HepG2 (cell line): ENCODE results near the gene TCEA3. TPM values are rescaled to one million over a fixed set of nuclear protein-coding genes. Genes with fewer than 3 reads are reported as not detected.

ENCODE experiments used
- ATAC-seq: fragments of 200-7000 bp; cut with Tn5 transposase; 3 replicates; pipeline ENCODE4 v1.9.1; 2020; ENCODE audit warnings: mild to moderate bottlenecking, moderate library complexity
- BruUV-seq: library from RNA; stranded (reverse); fragments of 400-500 nt; replicated peaks from 2 replicates; lab custom pipeline; 2021; lab: Mats Ljungman, UMichigan
- CTCF ChIA-PET: fragments of 300-600 bp; formaldehyde crosslinking; extraction: SDS; loops from one replicate; lab custom pipeline; 2021; ENCODE audit warnings: low total read pairs, inconsistent platforms, low intra/inter-chr PET ratio; lab: Yijun Ruan, JAX
- POLR2A ChIA-PET: fragments of 350-600 bp; sonication (Branson Sonifier 250); formaldehyde crosslinking; loops from one replicate; lab custom pipeline; 2020; ENCODE audit warnings: antibody characterized with exemption, inconsistent platforms; lab: Yijun Ruan, JAX
- DNase-seq: peaks from one replicate; pipeline ENCODE4 v3.0.0-alpha.2; 2015; ENCODE audit warnings: low spot score
- FAIRE-seq: peaks from 3 replicates; lab custom pipeline; 2011; peaks lifted over from hg19 to GRCh38; lab: Jason Lieb, UNC
- H2AFZ ChIP-seq: one replicate; pipeline ENCODE4 v1.6.1; 2011; ENCODE audit warnings: low read length, inconsistent platforms
- H3K27ac ChIP-seq: fragments of 300-600 bp; 3 replicates; pipeline ENCODE4 v1.8.0; 2011; ENCODE audit warnings: mixed run types, mild to moderate bottlenecking, mixed read lengths, low read length, inconsistent platforms; ENCODE audit not compliant: insufficient read depth; ENCODE audit errors: extremely low read length
- H3K27me3 ChIP-seq, 2 experiments: fragments of 200-600 bp in 1 of 2; 2 replicates in 1 of 2; 3 replicates in 1 of 2; pipeline versions ENCODE4 v1.6.0 to v1.8.0; 2011; ENCODE audit warnings: low read length in 2 of 2, mild to moderate bottlenecking in 2 of 2, moderate library complexity in 2 of 2, inconsistent platforms in 1 of 2; ENCODE audit not compliant: insufficient read depth in 2 of 2, control insufficient read depth in 1 of 2
- H3K36me3 ChIP-seq, 2 experiments: fragments of 200-600 bp in 1 of 2; replicated peaks in 1 of 2; 2 replicates in 1 of 2; 3 replicates in 1 of 2; pipeline versions ENCODE4 v1.5.1 to v1.8.0; 2011; ENCODE audit warnings: low read length in 2 of 2, inconsistent platforms in 1 of 2; ENCODE audit not compliant: insufficient read depth in 2 of 2, control insufficient read depth in 1 of 2
- H3K4me1 ChIP-seq: 2 replicates; pipeline ENCODE4 v1.5.1; 2012; ENCODE audit warnings: low read length, inconsistent platforms; ENCODE audit not compliant: insufficient read depth
- H3K4me2 ChIP-seq: 2 replicates; pipeline ENCODE4 v1.6.0; 2011; ENCODE audit warnings: low read depth, low read length, inconsistent platforms
- H3K4me3 ChIP-seq, 3 experiments: fragments of 200-600 bp in 1 of 3; sonication (generic), shearing (Covaris generic) in 1 of 3; replicated peaks in 1 of 3; 2 replicates each; pipeline ENCODE4 v1.5.1; 2011 to 2016; ENCODE audit warnings: low read length in 3 of 3, inconsistent platforms in 2 of 3, low read depth in 2 of 3, mild to moderate bottlenecking in 2 of 3, control low read depth in 1 of 3, mixed read lengths in 1 of 3; ENCODE audit not compliant: insufficient read depth in 1 of 3
- H3K79me2 ChIP-seq: one replicate; pipeline ENCODE4 v1.6.1; 2011; ENCODE audit warnings: low read length, inconsistent platforms; ENCODE audit not compliant: insufficient read depth
- H3K9ac ChIP-seq: 2 replicates; pipeline ENCODE4 v1.6.0; 2011; ENCODE audit warnings: mild to moderate bottlenecking, low read depth, low read length, inconsistent platforms; ENCODE audit not compliant: insufficient read depth
- H3K9me3 ChIP-seq: 2 replicates; pipeline ENCODE4 v1.5.1; 2012; ENCODE audit warnings: mild to moderate bottlenecking, low read length
- H4K20me1 ChIP-seq: 2 replicates; pipeline ENCODE4 v1.6.0; 2011; ENCODE audit warnings: inconsistent platforms, mild to moderate bottlenecking, low read length, moderate library complexity; ENCODE audit not compliant: insufficient read depth
- ARID2 ChIP-seq: sonication (generic); formaldehyde crosslinking; IDR thresholded peaks from 2 replicates; pipeline ENCODE4 v1.8.1; 2022; ENCODE audit warnings: mild to moderate bottlenecking, missing genetic modification reagents, borderline replicate concordance
- KLF13 ChIP-seq: sonication (generic); formaldehyde crosslinking; IDR thresholded peaks from 2 replicates; pipeline ENCODE4 v1.4.0; 2020; ENCODE audit warnings: mild to moderate bottlenecking, missing genetic modification reagents
- PTBP1 ChIP-seq: fragments of 200-400 bp; formaldehyde crosslinking; IDR thresholded peaks from 2 replicates; pipeline ENCODE4 v1.6.1; 2018; ENCODE audit warnings: low read length, low read depth; ENCODE audit not compliant: poor library complexity, severe bottlenecking
- SATB2 ChIP-seq: sonication (generic); formaldehyde crosslinking; IDR thresholded peaks from 2 replicates; pipeline ENCODE4 v1.5.0; 2020; ENCODE audit warnings: missing genetic modification reagents
- TSC22D2 ChIP-seq: sonication (generic); formaldehyde crosslinking; IDR thresholded peaks from 2 replicates; pipeline ENCODE4 v1.5.1; 2020; ENCODE audit warnings: missing genetic modification reagents, mild to moderate bottlenecking, borderline replicate concordance
- ZNF564 ChIP-seq: sonication (generic); formaldehyde crosslinking; IDR thresholded peaks from 2 replicates; pipeline ENCODE4 v1.8.1; 2023; ENCODE audit warnings: mild to moderate bottlenecking, missing genetic modification reagents
- WGBS: methylation state at CpG from one replicate; pipeline ENCODE4 v1.1.6; 2017; ENCODE audit warnings: low lambda C conversion rate; 5-methylcytosine and 5-hydroxymethylcytosine counted together
- in situ Hi-C: cut with HindIII; loops from 2 replicates; pipeline ENCODE4 v1.10.0; 2017; ENCODE audit warnings: low pct_unique_long_range_greater_than_20kb; ENCODE audit not compliant: extremely low pct_ligation_motif_present
- intact Hi-C: fragments of 100-400 bp; cut with micrococcal nuclease; formaldehyde crosslinking; loops from one replicate; pipeline ENCODE4 v1.10.0; 2022; ENCODE audit not compliant: unreplicated experiment
- polyA plus RNA-seq, 8 experiments: library from polyadenylated mRNA; depleted of rRNA in 3 of 8; stranded (reverse) in 7 of 8; unstranded in 1 of 8; fragments of >200 nt; fragmentation: Illumina TruSeq in 4 of 8; extraction: Trizol in 4 of 8; gene quantifications; 2 replicates each; pipeline versions ENCODE4 v1.2.1 to v1.2.3, GENCODE V29; 2011 to 2016; ENCODE audit warnings: low read depth in 4 of 8, missing spikeins in 1 of 8, mixed read lengths in 1 of 8; ENCODE audit not compliant: insufficient read depth in 1 of 8
- total RNA-seq, 5 experiments: library from RNA; depleted of rRNA; stranded (reverse); fragments of >200 nt; fragmentation: Illumina TruSeq; extraction: Trizol; gene quantifications; 2 replicates each; pipeline ENCODE4 v1.2.3, GENCODE V29; 2016; ENCODE audit warnings: low read depth in 1 of 5
- TF ChIP-seq, protein P1 (sequence below), 2 experiments: fragments of 450-650 bp in 1 of 2; sonication (generic) in 1 of 2; formaldehyde crosslinking; IDR thresholded peaks; 2 replicates each; pipeline versions ENCODE4 v1.5.0 to v1.8.0; 2020 to 2022; ENCODE audit warnings: mild to moderate bottlenecking in 1 of 2, missing genetic modification reagents in 1 of 2
- TF ChIP-seq, protein P2 (sequence below): sonication (generic); formaldehyde crosslinking; IDR thresholded peaks from 2 replicates; pipeline ENCODE4 v1.4.0; 2020; ENCODE audit warnings: missing genetic modification reagents
- TF ChIP-seq, protein P3 (sequence below): sonication (generic); formaldehyde crosslinking; IDR thresholded peaks from 2 replicates; pipeline ENCODE4 v1.8.1; 2023; ENCODE audit warnings: mild to moderate bottlenecking, missing genetic modification reagents

The TCEA3 gene
- total and polyA plus RNA-seq, 2 of the 13 experiments (the other 11 are each of a cell fraction or from before 2014, with no cell fraction given), result 55.5 to 84.6 TPM

DNA sequence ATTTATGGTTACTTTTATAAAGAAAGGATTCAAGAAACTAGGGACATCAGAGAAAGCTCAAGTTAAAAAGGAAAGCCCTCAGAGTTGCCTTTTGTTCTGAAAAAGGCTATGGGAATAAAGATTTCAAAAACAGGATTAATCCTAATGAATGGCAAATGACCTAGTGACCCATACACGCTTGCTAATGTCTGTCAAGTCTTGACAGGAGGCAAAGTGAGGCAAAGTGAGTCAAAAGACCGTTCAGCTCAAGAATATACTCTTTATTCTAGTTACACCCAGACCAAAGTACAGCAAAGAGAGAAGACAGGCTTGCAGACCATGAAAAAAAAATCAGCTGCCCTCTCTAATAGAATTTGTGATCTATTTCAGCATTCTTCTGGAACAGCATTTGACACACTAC lies 58.4 kb downstream of the TCEA3 start:
- Histone ChIP-seq H3K79me2 (peaks cover 30% of the 10 kb centered on the region), H3K36me3 (peaks cover 17 to 19% of the 10 kb centered on the region in 2 experiments), H3K4me2 (peak overlapping the region; percentile 84), H3K4me1 (peaks cover 31% of the 10 kb centered on the region), H2AFZ (no peak overlapping the region), H4K20me1 (no peaks in the 10 kb centered on the region), H3K9me3 (no peaks in the 10 kb centered on the region), H3K27ac (no peak overlapping the region), H3K9ac (peak overlapping the region; percentile 33; the same call in 1 of the 2 replicates), H3K4me3 (peak overlapping the region in 1 of 3 experiments; percentile 99; a peak in 1 of 6 replicates), H3K27me3 (no peaks in the 10 kb centered on the region; a peak in 1 of 5 replicates)
- DNase-seq (no peak), FAIRE-seq (no peak), ATAC-seq (no peak)
- TF ChIP-seq ZNF564 (CRISPR knock-in tag) (peak; percentile 79; the same call in 1 of the 2 replicates), ARID2 (CRISPR knock-in tag) (no peak)
- intact Hi-C loops, result loop anchor here (10.0 kb wide), 2 partner anchors 169 to 1019 kb away; partner anchors contain the start of gene E2F2
- POLR2A ChIA-PET, result interaction anchor here (1.0 kb wide), 1 partner anchor 22 kb away, joined by 7 read pairs; the partner anchor contains the start of gene HNRNPR
- CTCF ChIA-PET, result no interaction called here
- no TSS peak for BruUV-seq
- in situ Hi-C loops, result no loop called here
- 45% methylated on average over 2 of the region's 2 CpGs for WGBS

DNA sequence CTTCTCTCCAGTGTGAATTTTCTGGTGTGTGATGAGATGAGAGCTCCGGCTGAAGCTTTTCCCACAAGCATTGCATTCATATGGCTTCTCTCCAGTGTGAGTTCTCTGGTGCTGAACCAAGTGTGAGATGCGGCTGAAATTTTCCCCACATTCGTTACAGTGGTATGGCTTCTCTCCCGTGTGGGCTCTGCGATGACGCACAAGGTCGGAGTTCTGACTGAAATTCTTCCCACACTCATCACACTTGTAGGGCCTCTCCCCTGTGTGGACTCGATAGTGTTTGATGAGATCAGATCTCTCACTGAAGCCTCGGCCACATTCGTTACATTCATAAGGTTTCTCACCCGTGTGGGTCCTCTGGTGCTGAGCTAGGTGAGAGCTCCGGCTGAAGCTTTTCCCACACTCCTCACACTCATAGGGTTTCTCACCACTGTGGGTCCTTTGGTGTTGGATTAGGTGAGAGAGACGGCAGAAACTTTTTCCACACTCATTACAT lies 62.3 kb downstream of the TCEA3 start:
- FAIRE-seq (no peak), DNase-seq (no peak), ATAC-seq (no peak)
- peaks cover 8% of the 10 kb centered on the region for H3K79me2 ChIP-seq
- TF ChIP-seq PTBP1 (no peak), SATB2 (CRISPR knock-in tag) (no peak), TSC22D2 (no peak), KLF13 (CRISPR knock-in tag) (no peak)
- TF ChIP-seq, protein P1, sequence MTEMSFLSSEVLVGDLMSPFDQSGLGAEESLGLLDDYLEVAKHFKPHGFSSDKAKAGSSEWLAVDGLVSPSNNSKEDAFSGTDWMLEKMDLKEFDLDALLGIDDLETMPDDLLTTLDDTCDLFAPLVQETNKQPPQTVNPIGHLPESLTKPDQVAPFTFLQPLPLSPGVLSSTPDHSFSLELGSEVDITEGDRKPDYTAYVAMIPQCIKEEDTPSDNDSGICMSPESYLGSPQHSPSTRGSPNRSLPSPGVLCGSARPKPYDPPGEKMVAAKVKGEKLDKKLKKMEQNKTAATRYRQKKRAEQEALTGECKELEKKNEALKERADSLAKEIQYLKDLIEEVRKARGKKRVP (CRISPR knock-in tag; IDR thresholded peaks at IDR 0.05), result no peak
- TF ChIP-seq, protein P2, sequence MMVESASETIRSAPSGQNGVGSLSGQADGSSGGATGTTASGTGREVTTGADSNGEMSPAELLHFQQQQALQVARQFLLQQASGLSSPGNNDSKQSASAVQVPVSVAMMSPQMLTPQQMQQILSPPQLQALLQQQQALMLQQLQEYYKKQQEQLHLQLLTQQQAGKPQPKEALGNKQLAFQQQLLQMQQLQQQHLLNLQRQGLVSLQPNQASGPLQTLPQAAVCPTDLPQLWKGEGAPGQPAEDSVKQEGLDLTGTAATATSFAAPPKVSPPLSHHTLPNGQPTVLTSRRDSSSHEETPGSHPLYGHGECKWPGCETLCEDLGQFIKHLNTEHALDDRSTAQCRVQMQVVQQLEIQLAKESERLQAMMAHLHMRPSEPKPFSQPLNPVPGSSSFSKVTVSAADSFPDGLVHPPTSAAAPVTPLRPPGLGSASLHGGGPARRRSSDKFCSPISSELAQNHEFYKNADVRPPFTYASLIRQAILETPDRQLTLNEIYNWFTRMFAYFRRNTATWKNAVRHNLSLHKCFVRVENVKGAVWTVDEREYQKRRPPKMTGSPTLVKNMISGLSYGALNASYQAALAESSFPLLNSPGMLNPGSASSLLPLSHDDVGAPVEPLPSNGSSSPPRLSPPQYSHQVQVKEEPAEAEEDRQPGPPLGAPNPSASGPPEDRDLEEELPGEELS (CRISPR knock-in tag), result no peak
- TF ChIP-seq, protein P3, sequence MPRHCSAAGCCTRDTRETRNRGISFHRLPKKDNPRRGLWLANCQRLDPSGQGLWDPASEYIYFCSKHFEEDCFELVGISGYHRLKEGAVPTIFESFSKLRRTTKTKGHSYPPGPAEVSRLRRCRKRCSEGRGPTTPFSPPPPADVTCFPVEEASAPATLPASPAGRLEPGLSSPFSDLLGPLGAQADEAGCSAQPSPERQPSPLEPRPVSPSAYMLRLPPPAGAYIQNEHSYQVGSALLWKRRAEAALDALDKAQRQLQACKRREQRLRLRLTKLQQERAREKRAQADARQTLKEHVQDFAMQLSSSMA (CRISPR knock-in tag), result no peak
- ChIA-PET POLR2A (no interaction called here), CTCF (no interaction called here)
- intact Hi-C loops, result loop anchor here (10.0 kb wide), 2 partner anchors 173 to 1023 kb away; partner anchors contain the start of gene E2F2
- no peaks in the 10 kb centered on the region for H3K9me3 ChIP-seq
- H2AFZ ChIP-seq, result no peak overlapping the region
- no peaks in the 10 kb centered on the region for H3K27me3 ChIP-seq
- H3K4me2 ChIP-seq, result no peak overlapping the region
- no TSS peak for BruUV-seq
- H3K4me3 ChIP-seq, result no peak overlapping the region
- H3K36me3 ChIP-seq, result peaks cover 20 to 25% of the 10 kb centered on the region in 2 experiments
- in situ Hi-C loops, result no loop called here
- H4K20me1 ChIP-seq, result no peaks in the 10 kb centered on the region
- peaks cover 16% of the 10 kb centered on the region for H3K4me1 ChIP-seq
- H3K9ac ChIP-seq, result no peak overlapping the region
- no peak overlapping the region for H3K27ac ChIP-seq
- 97% methylated on average over 13 of the region's 13 CpGs for WGBS
